Activated CD4-positive, alpha-beta T cell treated with anti-CD3 and anti-CD28 coated beads, Interleukin-2, amount 10 ng/mL, durations not matched to agents 7 days and 5 days (primary cell): Measurements from ENCODE around the gene GSK3A. TPM values are rescaled to one million over a fixed set of nuclear protein-coding genes. Genes with fewer than 3 reads are reported as not detected.
A peak's percentile ranks its signal among the peaks of the same experiment; 100 is the strongest.

Source experiments
- CTCF ChIA-PET: fragments of 350-600 bp; sonication (Branson Sonifier 250); formaldehyde crosslinking; loops from one replicate; lab custom pipeline; 2021; ENCODE audit warnings: antibody characterized with exemption; lab: Charles Lee
- POLR2A ChIA-PET: fragments of 350-600 bp; sonication (Branson Sonifier 250); formaldehyde crosslinking; loops from one replicate; lab custom pipeline; 2021; ENCODE audit warnings: antibody characterized with exemption; lab: Charles Lee
- DNase-seq: peaks from one replicate; pipeline ENCODE4 v3.0.0-alpha.2; 2020
- H3K27ac Mint-ChIP-seq: one replicate; pipeline ENCODE4 v1.8.0; 2021; ENCODE audit warnings: mild to moderate bottlenecking, moderate library complexity, mixed read lengths
- H3K27me3 Mint-ChIP-seq: one replicate; pipeline ENCODE4 v1.8.0; 2021; ENCODE audit warnings: mixed read lengths
- H3K36me3 Mint-ChIP-seq: one replicate; pipeline ENCODE4 v1.8.0; 2021; ENCODE audit warnings: low read depth, mixed read lengths
- H3K4me1 Mint-ChIP-seq: one replicate; pipeline ENCODE4 v1.8.0; 2021; ENCODE audit warnings: mixed read lengths
- H3K4me3 Mint-ChIP-seq: one replicate; pipeline ENCODE4 v1.8.0; 2021; ENCODE audit warnings: mild to moderate bottlenecking, moderate library complexity, mixed read lengths
- H3K9me3 Mint-ChIP-seq: one replicate; pipeline ENCODE4 v1.8.0; 2021; ENCODE audit warnings: mixed read lengths
- total RNA-seq, 2 experiments: library from RNA; stranded (reverse); gene quantifications; one replicate each; pipeline ENCODE4 v1.2.3, GENCODE V29; 2021

The GSK3A gene
- total RNA-seq, 2 experiments from 2014 or later = 42.7 to 53.4 TPM

DNA sequence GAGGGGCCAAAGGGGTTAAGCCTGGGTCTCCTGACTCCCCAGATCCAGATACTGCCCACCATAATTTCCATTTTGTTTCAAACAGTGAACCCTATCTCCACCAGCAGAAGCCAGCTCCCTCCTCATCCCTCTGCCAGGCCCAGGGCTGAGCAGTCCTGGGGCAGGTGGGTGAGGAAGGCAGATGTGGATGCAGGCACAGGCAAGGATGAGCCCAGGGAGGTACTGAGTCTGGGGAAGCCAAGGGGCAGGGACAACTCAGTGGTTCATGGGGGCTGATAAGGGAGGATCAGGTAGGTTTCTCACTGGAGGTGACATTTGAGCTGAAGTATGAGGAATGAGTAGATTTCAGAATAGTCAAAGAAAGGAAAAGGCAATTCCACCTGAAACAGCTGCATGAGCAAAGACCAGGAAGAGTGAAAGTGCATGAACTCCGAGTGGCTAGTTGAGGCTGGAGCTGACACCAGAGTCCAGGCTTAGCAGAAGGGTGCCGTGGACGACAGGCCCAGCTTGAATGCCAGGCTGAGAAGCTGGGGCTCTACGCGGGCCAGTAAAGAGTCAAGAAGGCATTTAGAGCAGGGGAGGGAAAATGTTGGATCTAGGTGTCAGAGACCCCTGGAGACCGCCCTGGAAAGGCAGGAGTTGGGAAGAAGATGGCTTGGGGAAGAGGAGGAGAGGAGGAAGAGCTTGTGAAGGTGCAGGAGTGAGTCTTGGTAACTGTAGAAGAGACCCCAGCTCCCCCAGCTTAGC lies 36.9 kb upstream of the GSK3A start:
- Mint-ChIP-seq H3K4me1 (peaks cover 60% of the 10 kb centered on the region), H3K27ac (peak overlapping the region; percentile 94), H3K9me3 (no peaks in the 10 kb centered on the region), H3K36me3 (peaks cover 20% of the 10 kb centered on the region), H3K27me3 (no peaks in the 10 kb centered on the region), H3K4me3 (peak overlapping the region; percentile 86)
- CTCF ChIA-PET = interaction anchor here (0.9 to 5.0 kb wide), 19 partner anchors 9 to 155 kb away, joined by 3 to 36 read pairs (median 6); partner anchors contain the start of genes CIC, ERF, GSK3A and POU2F2
- DNase-seq = no peak
- POLR2A ChIA-PET = interaction anchor here (0.9 kb wide), 1 partner anchor 9 kb away, joined by 3 read pairs; no protein-coding TSS in a partner anchor

DNA sequence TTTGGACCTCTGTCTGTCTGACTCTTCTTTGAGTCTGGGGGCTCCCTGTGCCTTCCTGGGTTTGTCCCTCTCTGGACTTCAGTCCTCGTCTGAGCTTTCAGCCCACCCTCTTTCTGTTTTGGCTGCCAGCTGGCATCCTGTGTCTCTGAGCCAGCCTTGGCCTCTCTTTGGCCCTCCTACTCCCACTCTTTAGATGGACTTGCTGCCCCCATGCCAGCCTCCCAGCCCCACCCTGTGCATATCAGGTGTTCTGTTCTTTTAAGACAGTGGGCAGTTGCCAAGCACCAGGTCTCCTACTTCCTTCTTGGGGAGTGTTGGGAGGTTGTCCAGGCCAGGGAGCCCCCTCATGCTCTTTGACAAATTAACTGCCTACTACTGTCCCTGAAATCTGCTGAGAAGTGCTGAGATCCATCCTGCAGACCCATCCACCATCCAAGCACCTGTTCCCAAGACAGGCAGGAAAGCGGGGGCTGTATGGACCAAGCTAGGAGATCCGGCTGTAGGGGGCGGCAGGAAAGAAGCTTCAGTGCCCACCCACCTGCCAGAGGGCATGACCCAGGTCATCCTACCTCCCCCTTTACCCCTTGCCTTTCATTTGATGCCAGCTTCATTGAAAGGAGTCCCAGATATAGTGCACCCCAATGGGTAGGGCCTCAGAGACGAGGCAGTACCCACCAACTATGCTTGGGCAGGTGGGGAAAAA lies 36.2 kb upstream of the GSK3A start:
- ChIA-PET CTCF (interaction anchor here (1.0 to 5.0 kb wide), 12 partner anchors 8 to 155 kb away, joined by 3 to 36 read pairs (median 8); partner anchors contain the start of genes CIC, GSK3A and POU2F2), POLR2A (no interaction called here)
- peak overlapping the region; percentile 94 for H3K27ac Mint-ChIP-seq
- DNase-seq = no peak
- H3K9me3 Mint-ChIP-seq = no peaks in the 10 kb centered on the region
- peaks cover 24% of the 10 kb centered on the region for H3K36me3 Mint-ChIP-seq
- peak overlapping the region; percentile 86 for H3K4me3 Mint-ChIP-seq
- no peaks in the 10 kb centered on the region for H3K27me3 Mint-ChIP-seq
- H3K4me1 Mint-ChIP-seq = peaks cover 60% of the 10 kb centered on the region

DNA sequence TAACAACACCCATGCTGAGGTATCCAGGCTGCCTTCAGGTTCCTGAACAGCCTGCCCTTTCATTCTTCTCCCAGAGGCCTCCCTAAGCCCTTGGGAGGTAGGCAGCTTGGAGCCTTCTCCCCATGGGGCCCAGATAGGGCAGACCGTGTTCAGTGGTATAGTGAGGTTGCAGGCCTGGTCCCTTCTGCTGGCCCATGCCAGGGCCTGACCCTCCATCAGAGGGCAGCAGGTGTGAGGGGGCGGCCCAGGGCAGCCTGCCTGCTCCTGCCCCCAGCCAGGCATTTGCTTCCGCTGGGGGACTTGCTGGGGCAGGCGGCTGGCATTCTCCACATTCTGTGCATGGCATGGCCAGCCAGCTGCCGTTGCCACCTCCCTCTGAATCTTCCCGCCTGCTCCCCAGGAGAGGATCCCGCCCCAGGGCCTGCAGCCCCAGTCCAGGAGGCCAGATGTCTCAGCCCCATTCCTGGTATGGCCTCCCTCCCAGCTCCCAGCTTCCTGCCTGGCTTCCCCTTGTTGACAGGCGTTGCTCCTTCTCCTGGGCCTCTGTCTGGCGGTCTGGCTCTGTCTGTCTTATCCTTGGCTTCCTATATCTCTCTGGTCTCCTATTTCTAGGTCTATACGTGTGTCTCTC lies 35.5 kb upstream of the GSK3A start:
- Mint-ChIP-seq H3K36me3 (peaks cover 29% of the 10 kb centered on the region), H3K4me3 (peak overlapping the region; percentile 86), H3K27me3 (no peaks in the 10 kb centered on the region), H3K9me3 (no peaks in the 10 kb centered on the region), H3K4me1 (peaks cover 60% of the 10 kb centered on the region), H3K27ac (peak overlapping the region; percentile 77)
- ChIA-PET CTCF (interaction anchor here (1.0 to 5.0 kb wide), 3 partner anchors 34 to 154 kb away, joined by 3 to 36 read pairs (median 9); partner anchors contain the start of gene GSK3A), POLR2A (no interaction called here)
- no peak for DNase-seq

DNA sequence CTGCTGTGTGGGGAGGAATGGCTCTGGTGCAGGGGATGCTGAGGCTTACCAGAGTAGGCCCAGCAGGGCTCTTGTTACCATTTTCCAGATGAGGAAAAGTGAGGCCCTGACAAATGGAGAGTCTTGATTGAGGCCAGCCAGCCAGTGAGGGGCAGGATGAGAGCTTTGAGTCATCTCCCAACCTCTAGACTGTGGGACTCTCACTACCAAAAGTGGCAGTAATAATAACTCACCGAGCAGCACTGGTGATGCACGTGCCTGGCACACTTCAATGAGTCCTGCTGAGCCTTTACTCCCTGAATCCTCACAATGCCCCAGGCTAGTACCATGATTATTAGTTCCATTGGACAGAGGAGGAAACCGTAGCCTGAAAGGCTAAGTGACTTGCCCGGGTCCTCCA lies 34.4 kb upstream of the GSK3A start:
- ChIA-PET POLR2A (interaction anchor here (0.6 kb wide), 1 partner anchor 174 kb away, joined by 12 read pairs; no protein-coding TSS in a partner anchor), CTCF (interaction anchor here (0.6 to 5.0 kb wide), 3 partner anchors 10 to 33 kb away, joined by 3 to 36 read pairs (median 3); partner anchors contain the start of gene GSK3A)
- Mint-ChIP-seq H3K9me3 (no peaks in the 10 kb centered on the region), H3K4me3 (no peak overlapping the region), H3K36me3 (peaks cover 29% of the 10 kb centered on the region), H3K4me1 (peaks cover 52% of the 10 kb centered on the region), H3K27me3 (no peaks in the 10 kb centered on the region), H3K27ac (peak overlapping the region; percentile 61)
- no peak for DNase-seq

DNA sequence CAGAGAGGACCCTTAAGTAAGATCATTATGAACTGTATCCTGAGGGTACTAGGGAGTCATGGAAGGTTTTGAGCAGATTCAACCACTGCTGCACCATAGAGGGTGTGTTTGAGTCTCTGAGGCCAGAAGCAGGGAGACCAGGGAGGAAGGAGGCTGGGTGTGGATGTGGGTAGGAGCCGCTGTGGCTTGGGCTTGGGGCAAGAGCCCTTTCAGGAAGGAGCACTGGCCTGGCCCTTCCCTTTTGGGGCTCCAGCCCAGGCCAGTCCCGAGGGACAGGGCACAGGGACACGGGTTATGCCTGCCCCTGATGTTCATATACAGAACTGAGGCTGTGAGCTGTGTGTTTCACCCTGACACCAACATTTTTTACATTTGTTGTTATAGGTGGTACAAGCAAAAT lies 33.9 kb upstream of the GSK3A start:
- Mint-ChIP-seq H3K4me3 (no peak overlapping the region), H3K9me3 (no peaks in the 10 kb centered on the region), H3K27me3 (no peaks in the 10 kb centered on the region), H3K4me1 (peaks cover 52% of the 10 kb centered on the region), H3K36me3 (peaks cover 33% of the 10 kb centered on the region), H3K27ac (peak overlapping the region; percentile 61)
- POLR2A ChIA-PET = interaction anchor here (0.6 kb wide), 1 partner anchor 174 kb away, joined by 12 read pairs; no protein-coding TSS in a partner anchor
- DNase-seq = no peak
- CTCF ChIA-PET = interaction anchor here (0.6 to 5.0 kb wide), 3 partner anchors 9 to 32 kb away, joined by 3 to 36 read pairs (median 3); partner anchors contain the start of gene GSK3A

DNA sequence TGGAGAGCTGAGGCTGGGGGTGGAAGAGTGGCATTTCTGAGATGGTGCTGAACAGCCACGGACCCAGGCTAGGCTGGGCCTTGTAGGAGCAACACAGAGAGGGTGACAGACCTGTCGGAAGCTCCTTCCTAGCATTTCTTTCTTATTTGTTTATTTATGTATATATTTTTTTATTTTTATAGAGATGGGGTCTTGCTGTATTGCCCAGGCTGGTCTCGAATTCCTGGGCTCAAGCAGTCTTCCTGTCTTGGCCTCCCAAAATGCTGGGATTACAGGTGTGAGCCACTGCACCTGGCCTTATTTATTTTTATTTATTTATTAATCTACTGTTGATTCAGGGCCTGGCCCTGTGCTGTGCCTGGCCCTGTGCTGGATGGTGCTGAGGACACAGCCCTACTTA lies 33.1 kb upstream of the GSK3A start:
- Mint-ChIP-seq H3K4me3 (no peak overlapping the region), H3K4me1 (peaks cover 57% of the 10 kb centered on the region), H3K36me3 (peaks cover 34% of the 10 kb centered on the region), H3K27me3 (no peaks in the 10 kb centered on the region), H3K27ac (peak overlapping the region; percentile 72), H3K9me3 (no peaks in the 10 kb centered on the region)
- no peak for DNase-seq
- ChIA-PET CTCF (no interaction called here), POLR2A (no interaction called here)

DNA sequence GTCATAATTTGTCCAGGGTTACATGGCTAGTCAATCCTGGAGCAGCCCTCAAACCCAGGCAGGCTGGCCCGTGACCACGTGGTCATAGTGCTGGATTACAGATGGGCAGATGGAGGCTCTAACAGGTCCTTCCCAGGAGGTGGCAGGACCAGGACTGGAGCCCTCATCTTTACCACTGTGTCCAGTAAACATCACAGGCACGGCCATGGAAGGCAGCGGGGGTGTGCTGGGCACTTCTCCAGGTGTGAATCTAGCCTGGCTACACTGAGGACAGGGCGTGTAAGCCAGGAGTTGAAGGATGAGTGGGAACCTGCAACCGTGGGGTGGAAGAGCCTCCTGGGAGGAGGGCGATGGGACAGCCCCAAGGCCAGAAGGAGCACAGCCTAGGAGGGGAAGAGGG lies 32.7 kb upstream of the GSK3A start:
- CTCF ChIA-PET = no interaction called here
- H3K9me3 Mint-ChIP-seq = no peaks in the 10 kb centered on the region
- DNase-seq = no peak
- H3K27ac Mint-ChIP-seq = peak overlapping the region; percentile 72
- peaks cover 61% of the 10 kb centered on the region for H3K4me1 Mint-ChIP-seq
- no peaks in the 10 kb centered on the region for H3K27me3 Mint-ChIP-seq
- POLR2A ChIA-PET = no interaction called here
- peaks cover 37% of the 10 kb centered on the region for H3K36me3 Mint-ChIP-seq
- H3K4me3 Mint-ChIP-seq = no peak overlapping the region

DNA sequence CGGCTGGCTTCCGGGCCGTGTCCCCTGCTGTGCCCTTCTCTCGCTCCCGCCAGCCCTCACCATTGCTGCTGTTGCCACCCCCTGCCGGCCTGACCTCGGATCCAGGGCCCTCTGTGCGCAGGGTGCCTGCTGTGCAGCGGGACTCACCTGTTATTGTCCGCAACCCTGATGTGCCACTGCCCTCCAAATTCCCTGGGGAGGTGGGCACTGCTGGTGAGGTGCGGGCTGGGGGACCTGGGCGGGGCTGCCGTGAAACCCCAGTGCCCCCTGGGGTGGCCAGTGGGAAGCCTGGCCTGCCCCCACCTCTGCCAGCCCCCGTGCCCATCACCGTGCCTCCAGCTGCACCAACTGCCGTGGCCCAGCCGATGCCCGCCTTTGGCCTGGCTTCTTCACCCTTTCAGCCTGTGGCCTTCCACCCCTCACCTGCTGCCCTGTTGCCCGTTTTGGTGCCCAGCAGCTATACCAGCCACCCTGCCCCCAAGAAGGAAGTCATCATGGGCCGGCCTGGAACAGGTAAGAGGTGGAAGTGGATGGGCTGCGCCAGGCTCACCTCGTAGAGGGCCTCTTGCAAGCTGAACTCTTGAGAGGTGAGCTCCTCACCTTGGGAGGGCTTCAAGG lies 31.8 kb upstream of the GSK3A start:
- POLR2A ChIA-PET = no interaction called here
- CTCF ChIA-PET = interaction anchor here (0.6 kb wide), 1 partner anchor 177 kb away, joined by 3 read pairs; no protein-coding TSS in a partner anchor
- H3K36me3 Mint-ChIP-seq = peaks cover 32% of the 10 kb centered on the region

DNA sequence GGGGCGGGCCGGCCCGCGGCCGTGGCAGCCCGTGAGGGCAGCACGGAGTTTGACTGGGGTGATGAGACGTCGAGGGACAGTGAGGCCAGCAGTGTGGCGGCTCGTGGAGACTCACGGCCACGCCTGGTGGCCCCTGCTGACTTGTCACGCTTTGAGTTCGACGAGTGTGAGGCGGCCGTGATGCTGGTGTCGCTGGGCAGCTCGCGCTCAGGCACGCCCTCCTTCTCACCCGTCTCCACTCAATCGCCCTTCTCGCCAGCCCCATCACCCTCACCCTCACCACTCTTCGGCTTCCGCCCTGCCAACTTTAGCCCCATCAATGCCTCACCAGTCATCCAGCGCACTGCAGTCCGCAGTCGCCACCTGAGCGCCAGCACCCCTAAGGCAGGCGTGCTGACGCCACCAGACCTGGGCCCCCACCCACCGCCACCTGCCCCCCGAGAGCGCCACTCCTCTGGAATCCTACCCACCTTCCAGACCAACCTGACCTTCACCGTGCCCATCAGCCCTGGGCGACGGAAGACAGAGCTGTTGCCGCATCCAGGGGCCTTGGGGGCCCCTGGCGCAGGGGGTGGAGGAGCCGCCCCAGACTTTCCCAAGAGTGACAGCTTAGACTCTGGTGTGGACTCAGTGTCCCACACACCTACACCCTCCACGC lies 31.1 kb upstream of the GSK3A start:
- Mint-ChIP-seq H3K4me1 (peaks cover 56% of the 10 kb centered on the region), H3K36me3 (peaks cover 32% of the 10 kb centered on the region), H3K9me3 (no peaks in the 10 kb centered on the region), H3K27me3 (no peaks in the 10 kb centered on the region), H3K4me3 (no peak overlapping the region), H3K27ac (no peak overlapping the region)
- DNase-seq = no peak
- ChIA-PET POLR2A (no interaction called here), CTCF (interaction anchor here (0.6 kb wide), 1 partner anchor 178 kb away, joined by 3 read pairs; no protein-coding TSS in a partner anchor)

More for the DNA sequence above, 31.8 kb upstream of the GSK3A start:
- DNase-seq = no peak
- no peak overlapping the region for H3K4me3 Mint-ChIP-seq
- no peaks in the 10 kb centered on the region for H3K9me3 Mint-ChIP-seq
- no peaks in the 10 kb centered on the region for H3K27me3 Mint-ChIP-seq
- peaks cover 62% of the 10 kb centered on the region for H3K4me1 Mint-ChIP-seq
- H3K27ac Mint-ChIP-seq = peak overlapping the region; percentile 19

DNA sequence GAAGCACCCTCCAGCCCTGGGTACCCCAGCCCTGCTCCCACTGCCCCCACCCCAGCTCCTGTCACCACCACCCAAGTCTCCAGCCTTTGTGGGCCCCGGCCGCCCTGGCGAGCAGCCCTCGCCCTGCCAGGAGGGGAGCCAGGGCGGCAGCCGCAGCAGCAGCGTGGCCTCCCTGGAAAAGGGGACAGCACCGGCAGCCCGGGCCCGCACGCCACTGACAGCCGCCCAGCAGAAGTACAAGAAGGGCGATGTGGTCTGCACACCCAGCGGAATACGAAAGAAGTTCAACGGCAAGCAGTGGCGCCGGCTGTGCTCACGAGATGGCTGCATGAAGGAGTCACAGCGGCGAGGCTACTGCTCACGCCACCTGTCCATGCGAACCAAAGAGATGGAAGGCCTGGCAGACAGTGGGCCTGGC lies 30.6 kb upstream of the GSK3A start:
- Mint-ChIP-seq H3K27me3 (no peaks in the 10 kb centered on the region), H3K4me1 (peaks cover 52% of the 10 kb centered on the region), H3K36me3 (peaks cover 29% of the 10 kb centered on the region), H3K4me3 (no peak overlapping the region), H3K9me3 (no peaks in the 10 kb centered on the region), H3K27ac (no peak overlapping the region)
- ChIA-PET CTCF (interaction anchor here (0.9 kb wide), 1 partner anchor 24 kb away, joined by 3 read pairs; no protein-coding TSS in a partner anchor), POLR2A (no interaction called here)
- no peak for DNase-seq

DNA sequence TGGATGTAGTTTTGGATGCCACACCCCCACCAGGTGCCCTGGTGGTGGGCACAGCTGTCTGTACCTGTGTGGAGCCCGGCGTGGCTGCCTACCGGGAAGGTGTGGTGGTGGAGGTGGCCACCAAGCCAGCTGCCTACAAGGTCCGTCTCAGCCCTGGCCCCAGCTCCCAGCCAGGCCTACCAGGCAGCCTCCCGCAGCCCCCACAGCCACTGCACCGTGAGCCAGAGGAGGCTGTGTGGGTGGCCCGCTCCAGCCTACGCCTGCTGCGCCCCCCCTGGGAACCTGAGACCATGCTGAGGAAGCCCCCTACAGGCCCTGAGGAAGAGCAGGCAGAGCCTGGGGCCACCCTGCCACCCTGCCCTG lies 30.1 kb upstream of the GSK3A start:
- H3K4me1 Mint-ChIP-seq = peaks cover 57% of the 10 kb centered on the region
- POLR2A ChIA-PET = no interaction called here
- no peak overlapping the region for H3K27ac Mint-ChIP-seq

More for the DNA sequence above, 30.1 kb upstream of the GSK3A start:
- Mint-ChIP-seq H3K4me3 (no peak overlapping the region), H3K9me3 (no peaks in the 10 kb centered on the region), H3K36me3 (peaks cover 29% of the 10 kb centered on the region), H3K27me3 (no peaks in the 10 kb centered on the region)
- CTCF ChIA-PET = interaction anchor here (0.9 kb wide), 1 partner anchor 24 kb away, joined by 3 read pairs; no protein-coding TSS in a partner anchor
- DNase-seq = no peak
